Panc1 (cell line): Measurements from ENCODE around the gene MAST3. TPM values are rescaled to one million over a fixed set of nuclear protein-coding genes. Genes with fewer than 3 reads are reported as not detected.

Source experiments
- ATAC-seq: fragments of 200-7000 bp; cut with Tn5 transposase; 2 replicates; pipeline ENCODE4 v1.9.1; 2020; ENCODE audit warnings: mild to moderate bottlenecking, moderate library complexity
- BruUV-seq: library from RNA; stranded (reverse); fragments of 400-500 nt; replicated peaks from 2 replicates; lab custom pipeline; 2021; lab: Mats Ljungman, UMichigan
- CTCF ChIA-PET: fragments of 300-600 bp; sonication (Branson Sonifier 250); formaldehyde crosslinking; loops from one replicate; lab custom pipeline; 2022; ENCODE audit warnings: antibody characterized with exemption; lab: Charles Lee
- POLR2A ChIA-PET: fragments of 300-600 bp; sonication (Branson Sonifier 250); formaldehyde crosslinking; loops from one replicate; lab custom pipeline; 2022; ENCODE audit warnings: antibody characterized with exemption; lab: Charles Lee
- DNase-seq: peaks from one replicate; pipeline ENCODE4 v3.0.0-alpha.2; 2010; ENCODE audit warnings: low read depth, low spot score
- H3K27ac ChIP-seq: 2 replicates; pipeline ENCODE4 v1.5.1; 2011; ENCODE audit warnings: mild to moderate bottlenecking, low read length, inconsistent platforms
- H3K27me3 ChIP-seq: fragments of 200-500 bp; sonication (Bioruptor generic); 2 replicates; pipeline ENCODE4 v1.6.0; 2014; ENCODE audit warnings: low read length, inconsistent platforms; ENCODE audit not compliant: control insufficient read depth, insufficient read depth
- H3K36me3 ChIP-seq: fragments of 200-500 bp; sonication (Bioruptor generic); 2 replicates; pipeline ENCODE4 v1.5.1; 2014; ENCODE audit warnings: inconsistent platforms, mild to moderate bottlenecking, low read length, moderate library complexity; ENCODE audit not compliant: control insufficient read depth, insufficient read depth
- H3K4me1 ChIP-seq: 2 replicates; pipeline ENCODE4 v1.5.1; 2011; ENCODE audit warnings: inconsistent platforms, mild to moderate bottlenecking, low read length, moderate library complexity; ENCODE audit not compliant: control insufficient read depth, insufficient read depth
- H3K4me3 ChIP-seq, 2 experiments: 2 replicates each; pipeline ENCODE4 v1.5.1; 2011 to 2012; ENCODE audit warnings: low read depth in 2 of 2, low read length in 2 of 2, mild to moderate bottlenecking in 2 of 2, inconsistent platforms in 1 of 2, moderate library complexity in 1 of 2
- H3K9me3 ChIP-seq: fragments of 200-500 bp; sonication (Bioruptor generic); 2 replicates; pipeline ENCODE4 v1.5.1; 2014; ENCODE audit warnings: low read depth, mild to moderate bottlenecking, inconsistent platforms, low read length, moderate library complexity; ENCODE audit not compliant: control insufficient read depth, insufficient read depth
- CTCF ChIP-seq: fragments of 450-650 bp; IDR thresholded peaks from 2 replicates; pipeline ENCODE4 v1.5.1; 2017; ENCODE audit warnings: mild to moderate bottlenecking
- POLR2AphosphoS5 ChIP-seq: IDR thresholded peaks from 2 replicates; pipeline ENCODE4 v1.6.1; 2012; ENCODE audit warnings: mild to moderate bottlenecking, low read depth, low read length, moderate library complexity
- REST ChIP-seq, 2 experiments: IDR thresholded peaks; 2 replicates each; pipeline ENCODE4 v1.6.1; 2011 to 2012; ENCODE audit warnings: low read depth in 2 of 2, control low read depth in 1 of 2, low read length in 1 of 2, mild to moderate bottlenecking in 1 of 2, moderate library complexity in 1 of 2; ENCODE audit not compliant: insufficient read depth in 1 of 2
- SIN3A ChIP-seq: IDR thresholded peaks from 2 replicates; pipeline ENCODE4 v1.6.1; 2012; ENCODE audit warnings: low read depth, mild to moderate bottlenecking, low read length, moderate library complexity, borderline replicate concordance; ENCODE audit not compliant: insufficient read depth
- TCF7L2 ChIP-seq: IDR thresholded peaks from 2 replicates; pipeline ENCODE4 v1.6.1; 2011; ENCODE audit warnings: mild to moderate bottlenecking, low read depth, low read length, inconsistent platforms
- in situ Hi-C: cut with HindIII; loops from 2 replicates; pipeline ENCODE4 v1.10.0; 2016; ENCODE audit warnings: low sequenced_read_pairs, low pct_unique_long_range_greater_than_20kb
- intact Hi-C: fragments of 100-400 bp; cut with micrococcal nuclease; formaldehyde crosslinking; loops from one replicate; pipeline ENCODE4 v1.10.0; 2022; ENCODE audit not compliant: unreplicated experiment
- total RNA-seq: library from RNA; stranded (reverse); gene quantifications from one replicate; pipeline ENCODE4 v1.2.1, GENCODE V29; 2021; ENCODE audit not compliant: unreplicated experiment

Gene MAST3
- total RNA-seq, 1 experiment from 2014 or later: 13.1 TPM

- Histone ChIP-seq H3K9me3 (no peaks in the 10 kb centered on the region), H3K27ac (no peak overlapping the region), H3K4me1 (peaks cover 5% of the 10 kb centered on the region), H3K36me3 (no peaks in the 10 kb centered on the region), H3K27me3 (no peaks in the 10 kb centered on the region), H3K4me3 (no peak overlapping the region)
- ChIA-PET POLR2A (no interaction called here), CTCF (interaction anchor here (0.7 kb wide), 1 partner anchor 139 kb away, joined by 3 read pairs; no protein-coding TSS in a partner anchor)
- intact Hi-C loops (no loop called here), in situ Hi-C loops (no loop called here)
- ATAC-seq (no peak), DNase-seq (no peak)
- BruUV-seq: no TSS peak
- TF ChIP-seq REST (IDR thresholded peaks at IDR 0.05; ENCODE audit: insufficient read depth in 1 of 2, low read depth in 2 of 2, low read length in 1 of 2) (no peak), TCF7L2 (no peak), SIN3A (no peak), POLR2AphosphoS5 (no peak), CTCF (no peak)
Observed at GRCh38 chr19:18147396-18147795, 49.8 kb downstream of the MAST3 start.

GRCh38 chr19:18149596-18149975, 52.0 kb downstream of the MAST3 start:
- POLR2A ChIA-PET: no interaction called here
- Histone ChIP-seq H3K4me3 (no peak overlapping the region), H3K27me3 (no peaks in the 10 kb centered on the region), H3K4me1 (peaks cover 9% of the 10 kb centered on the region), H3K36me3 (peaks cover 2% of the 10 kb centered on the region; the same call in 1 of the 2 replicates), H3K27ac (no peak overlapping the region), H3K9me3 (no peaks in the 10 kb centered on the region)
- CTCF ChIA-PET: no interaction called here
- ATAC-seq (no peak), DNase-seq (no peak)
- in situ Hi-C loops: no loop called here
- BruUV-seq: no TSS peak
- TF ChIP-seq REST (IDR thresholded peaks at IDR 0.05; ENCODE audit: insufficient read depth in 1 of 2, low read depth in 2 of 2, low read length in 1 of 2): no peak
- TF ChIP-seq SIN3A: no peak
- TF ChIP-seq CTCF: no peak
- no peak for TF ChIP-seq TCF7L2
- no peak for TF ChIP-seq POLR2AphosphoS5
- intact Hi-C loops: no loop called here
